Thoracic aorta (tissue), 2 donors: Measurements from ENCODE around the gene VRK1. TPM values are rescaled to one million over a fixed set of nuclear protein-coding genes. Genes with fewer than 3 reads are reported as not detected.

ENCODE experiments used
- ATAC-seq: fragments of 150-250 bp; one replicate; pipeline ENCODE4 v1.8.0; 2017; ENCODE audit warnings: low read depth; ENCODE audit not compliant: insufficient number of reproducible peaks, low FRiP score
- DNase-seq: peaks from one replicate; pipeline ENCODE4 v3.0.0-alpha.2; 2020; ENCODE audit warnings: low spot score
- H3K27ac ChIP-seq, 2 donors: fragments of 200-600 bp; sonication (generic); 1 replicate in 1 of 2; 2 replicates in 1 of 2; pipeline ENCODE4 v1.5.1; 2016; ENCODE audit warnings: mild to moderate bottlenecking in 2 of 2, moderate library complexity in 2 of 2
- H3K27me3 ChIP-seq: fragments of 200-600 bp; sonication (generic); replicated peaks from 2 replicates; pipeline ENCODE4 v1.6.0; 2016; ENCODE audit warnings: mild to moderate bottlenecking; ENCODE audit not compliant: insufficient read depth
- H3K36me3 ChIP-seq: fragments of 200-600 bp; sonication (generic); one replicate; pipeline ENCODE4 v1.5.1; 2016
- H3K4me1 ChIP-seq, 2 donors: fragments of 200-600 bp; sonication (generic); 1 replicate in 1 of 2; 2 replicates in 1 of 2; pipeline versions ENCODE4 v1.5.1 to v1.6.0; 2016; ENCODE audit warnings: low read depth in 2 of 2, mild to moderate bottlenecking in 1 of 2; ENCODE audit not compliant: control insufficient read depth in 1 of 2
- H3K4me3 ChIP-seq: fragments of 200-600 bp; sonication (generic); 2 replicates; pipeline ENCODE4 v1.5.1; 2016; ENCODE audit warnings: mild to moderate bottlenecking
- H3K9me3 ChIP-seq: fragments of 200-600 bp; sonication (generic); 2 replicates; pipeline ENCODE4 v1.5.1; 2016
- CTCF ChIP-seq: fragments of 200-600 bp; sonication (generic); IDR thresholded peaks from one replicate; pipeline ENCODE4 v1.5.1; 2019; ENCODE audit warnings: antibody characterized with exemption
- total RNA-seq, 2 donors: library from RNA; depleted of rRNA; stranded (reverse); fragments of >200 nt; gene quantifications; one replicate each; pipeline versions ENCODE4 v1.1.0 to v1.2.3, GENCODE V29; 2016

Gene VRK1
- total RNA-seq, 2 donors from 2014 or later, result 3.0 to 4.9 TPM

GRCh38 chr14:96752594-96752993 lies 44.6 kb upstream of the VRK1 start:
- Histone ChIP-seq H3K4me1 (no peaks in the 10 kb centered on the region), H3K36me3 (no peaks in the 10 kb centered on the region), H3K9me3 (no peaks in the 10 kb centered on the region), H3K27me3 (no peaks in the 10 kb centered on the region), H3K27ac (no peak overlapping the region), H3K4me3 (no peak overlapping the region)
- TF ChIP-seq CTCF, result no peak
- ATAC-seq (no peak), DNase-seq (no peak)

GRCh38 chr14:96754162-96754844 lies 42.9 kb upstream of the VRK1 start:
- Histone ChIP-seq H3K27me3 (no peaks in the 10 kb centered on the region), H3K9me3 (no peaks in the 10 kb centered on the region), H3K4me3 (no peak overlapping the region), H3K4me1 (no peaks in the 10 kb centered on the region), H3K36me3 (no peaks in the 10 kb centered on the region), H3K27ac (no peak overlapping the region)
- ATAC-seq (no peak), DNase-seq (no peak)
- TF ChIP-seq CTCF, result no peak

- DNase-seq (no peak), ATAC-seq (no peak)
- no peaks in the 10 kb centered on the region for H3K9me3 ChIP-seq
- no peak overlapping the region for H3K27ac ChIP-seq
- H3K27me3 ChIP-seq, result no peaks in the 10 kb centered on the region
- no peak for TF ChIP-seq CTCF
- no peak overlapping the region for H3K4me3 ChIP-seq
- no peaks in the 10 kb centered on the region for H3K4me1 ChIP-seq
- H3K36me3 ChIP-seq, result no peaks in the 10 kb centered on the region
Observed at GRCh38 chr14:96754845-96755184, 42.4 kb upstream of the VRK1 start.

GRCh38 chr14:96756745-96757144 lies 40.4 kb upstream of the VRK1 start:
- ATAC-seq (no peak), DNase-seq (no peak)
- TF ChIP-seq CTCF, result no peak
- Histone ChIP-seq H3K4me1 (no peaks in the 10 kb centered on the region), H3K9me3 (no peaks in the 10 kb centered on the region), H3K27me3 (no peaks in the 10 kb centered on the region), H3K36me3 (no peaks in the 10 kb centered on the region), H3K4me3 (no peak overlapping the region), H3K27ac (no peak overlapping the region)

DNA sequence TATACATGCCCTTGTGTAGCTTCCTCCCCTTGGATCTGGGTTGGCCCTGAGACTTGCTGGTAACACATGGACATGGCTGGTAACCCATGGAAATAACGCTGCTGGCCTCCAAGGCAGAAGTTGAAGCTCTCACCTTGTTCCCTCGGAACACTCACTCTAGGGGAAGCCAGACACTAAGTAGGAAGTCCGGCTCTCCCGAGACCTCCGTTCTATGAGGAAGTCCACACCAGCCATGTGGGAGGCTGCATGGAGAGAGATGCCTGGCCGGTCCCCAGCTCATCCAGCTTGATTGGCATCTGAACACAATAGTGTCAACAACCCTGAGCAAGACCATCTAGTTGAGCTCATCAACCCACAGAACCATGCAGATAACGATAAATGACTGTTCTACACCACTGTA lies 39.7 kb upstream of the VRK1 start:
- H3K4me3 ChIP-seq, result no peak overlapping the region
- H3K4me1 ChIP-seq, result no peaks in the 10 kb centered on the region
- ATAC-seq, result no peak
- no peaks in the 10 kb centered on the region for H3K27me3 ChIP-seq
- H3K9me3 ChIP-seq, result no peaks in the 10 kb centered on the region
- DNase-seq, result no peak
- TF ChIP-seq CTCF, result no peak
- no peak overlapping the region for H3K27ac ChIP-seq
- H3K36me3 ChIP-seq, result no peaks in the 10 kb centered on the region
